Measurements from ENCODE around the gene MRPS18B.

The MRPS18B gene

GRCh38 chr6:30646450-30647241, 29.0 kb downstream of the MRPS18B start, which contains the start of gene C6orf136:
Gene C6orf136 (plus strand): TSS chr6:30647133. CDS start chr6:30647232, 99 bp downstream.
- TF ChIP-seq, protein P1, sequence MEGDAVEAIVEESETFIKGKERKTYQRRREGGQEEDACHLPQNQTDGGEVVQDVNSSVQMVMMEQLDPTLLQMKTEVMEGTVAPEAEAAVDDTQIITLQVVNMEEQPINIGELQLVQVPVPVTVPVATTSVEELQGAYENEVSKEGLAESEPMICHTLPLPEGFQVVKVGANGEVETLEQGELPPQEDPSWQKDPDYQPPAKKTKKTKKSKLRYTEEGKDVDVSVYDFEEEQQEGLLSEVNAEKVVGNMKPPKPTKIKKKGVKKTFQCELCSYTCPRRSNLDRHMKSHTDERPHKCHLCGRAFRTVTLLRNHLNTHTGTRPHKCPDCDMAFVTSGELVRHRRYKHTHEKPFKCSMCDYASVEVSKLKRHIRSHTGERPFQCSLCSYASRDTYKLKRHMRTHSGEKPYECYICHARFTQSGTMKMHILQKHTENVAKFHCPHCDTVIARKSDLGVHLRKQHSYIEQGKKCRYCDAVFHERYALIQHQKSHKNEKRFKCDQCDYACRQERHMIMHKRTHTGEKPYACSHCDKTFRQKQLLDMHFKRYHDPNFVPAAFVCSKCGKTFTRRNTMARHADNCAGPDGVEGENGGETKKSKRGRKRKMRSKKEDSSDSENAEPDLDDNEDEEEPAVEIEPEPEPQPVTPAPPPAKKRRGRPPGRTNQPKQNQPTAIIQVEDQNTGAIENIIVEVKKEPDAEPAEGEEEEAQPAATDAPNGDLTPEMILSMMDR (IDR thresholded peaks at IDR 0.05; ENCODE audit: low read depth, low read length): no peak
- in situ Hi-C loops (cut with HindIII; ENCODE audit: low sequenced_read_pairs): no loop called here
- peak within 1 kb of the TSS; percentile 82 for H3K4me3 ChIP-seq (ENCODE audit: low read depth, low read length)
- DNase-seq (ENCODE audit: low read depth, low spot score): peak; percentile 92

DNA sequence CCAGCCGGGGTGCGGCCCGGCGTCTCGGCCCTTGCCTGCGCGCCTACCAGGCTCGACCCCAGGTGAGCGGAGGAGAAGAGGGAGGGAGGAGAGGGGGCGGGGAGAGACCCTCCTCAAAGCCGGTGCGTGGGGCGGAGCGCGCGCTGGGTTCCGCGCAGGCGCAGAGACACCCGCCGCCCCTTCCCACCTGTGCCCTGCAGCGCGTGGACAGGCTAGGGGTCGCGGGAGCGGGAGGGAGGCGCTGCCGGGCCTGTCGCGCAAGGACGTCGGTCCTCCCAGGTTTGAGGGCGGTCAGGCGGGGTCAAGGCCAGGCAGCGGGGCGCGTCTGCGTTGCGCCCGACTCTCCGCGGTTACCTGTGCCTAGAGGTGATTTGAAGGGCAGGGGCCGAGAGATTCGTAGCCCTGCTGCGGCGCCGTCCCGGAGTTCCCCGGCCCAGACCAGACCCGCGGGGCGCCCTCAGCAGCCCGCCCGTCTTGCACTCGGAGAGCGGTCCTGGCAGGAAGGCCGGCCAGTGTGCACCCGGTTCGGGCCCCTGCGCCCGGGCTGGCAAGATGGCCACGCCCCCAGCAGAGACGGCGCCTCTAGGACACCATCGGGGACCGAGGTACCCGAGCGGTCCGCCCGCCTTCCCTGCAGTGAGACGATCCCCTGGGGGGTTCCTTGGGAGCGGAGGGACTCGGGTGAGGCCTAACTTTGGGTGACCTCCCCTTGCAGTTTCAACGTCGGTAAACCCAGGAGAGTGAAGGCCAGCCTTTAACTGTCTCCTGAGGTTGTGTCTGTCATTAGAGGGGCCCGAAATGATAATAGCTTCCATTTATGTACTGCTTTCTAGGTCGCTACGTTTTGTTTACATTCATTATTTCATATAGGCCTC, 29.8 kb downstream of the MRPS18B start:
- peak; percentile 46 for DNase-seq (ENCODE audit: low read depth, low spot score)
- peak overlapping the region; percentile 82 for H3K4me3 ChIP-seq (ENCODE audit: low read depth, low read length)
- TF ChIP-seq, protein P1 (IDR thresholded peaks at IDR 0.05; ENCODE audit: low read depth, low read length): no peak
- in situ Hi-C loops (cut with HindIII; ENCODE audit: low sequenced_read_pairs): no loop called here

- in situ Hi-C loops (cut with HindIII; ENCODE audit: low sequenced_read_pairs): no loop called here
- H3K4me3 ChIP-seq (ENCODE audit: low read depth, low read length): no peak overlapping the region
- no peak for DNase-seq (ENCODE audit: low read depth, low spot score)
- TF ChIP-seq, protein P1 (IDR thresholded peaks at IDR 0.05; ENCODE audit: low read depth, low read length): no peak
These were observed 33.5 kb downstream of the MRPS18B start for GRCh38 chr6:30651143-30651542.

DNA sequence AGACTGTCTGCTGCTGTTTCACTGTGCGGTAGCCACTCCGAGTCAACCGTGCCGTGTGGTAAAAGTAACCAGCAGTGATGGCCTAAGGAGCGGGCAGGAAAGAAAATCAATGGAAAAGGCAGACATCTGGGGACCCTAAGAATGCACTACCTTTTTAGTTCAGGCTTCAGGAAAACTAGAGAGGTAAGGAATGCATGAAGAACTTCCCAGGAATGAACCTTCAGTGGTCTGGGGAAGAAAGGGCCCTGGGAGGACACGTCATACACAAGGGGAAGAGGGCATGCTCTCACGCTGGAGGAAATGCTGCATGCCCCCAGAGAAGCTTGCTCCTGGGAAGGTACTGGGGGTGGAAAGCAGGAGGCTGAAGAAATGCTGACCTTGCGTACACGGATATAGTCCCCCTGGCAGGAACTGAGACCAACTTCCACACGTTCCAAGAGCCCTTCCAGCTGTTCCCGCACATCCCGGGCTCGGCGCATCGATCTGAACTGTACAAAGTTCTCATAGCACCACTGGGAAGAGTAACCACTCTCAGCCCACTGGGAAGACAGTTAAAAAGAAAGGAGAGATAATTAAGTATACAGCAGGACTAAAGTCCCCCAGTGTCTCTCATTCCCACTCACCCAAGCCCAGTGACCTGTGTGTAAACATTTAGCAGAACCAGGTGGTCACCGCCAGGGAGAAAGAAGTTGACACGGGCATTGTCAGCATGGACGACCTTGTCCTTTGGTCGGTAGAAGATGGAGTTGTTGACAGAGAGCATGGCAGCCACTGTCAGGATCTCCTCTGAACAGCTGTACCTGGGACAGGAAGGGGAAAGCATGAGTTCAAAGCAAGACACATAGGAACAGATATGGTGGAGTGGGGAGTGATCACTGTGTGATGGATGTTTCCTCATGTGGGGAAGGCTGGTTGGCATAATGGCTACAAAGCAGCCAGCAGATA, 37.4 kb downstream of the MRPS18B start:
- TF ChIP-seq, protein P1 (IDR thresholded peaks at IDR 0.05; ENCODE audit: low read depth, low read length): no peak
- in situ Hi-C loops (cut with HindIII; ENCODE audit: low sequenced_read_pairs): no loop called here
- no peak overlapping the region for H3K4me3 ChIP-seq (ENCODE audit: low read depth, low read length)
- DNase-seq (ENCODE audit: low read depth, low spot score): no peak

GRCh38 chr6:30655743-30656094, 38.1 kb downstream of the MRPS18B start:
- TF ChIP-seq, protein P1 (IDR thresholded peaks at IDR 0.05; ENCODE audit: low read depth, low read length): no peak

DNA sequence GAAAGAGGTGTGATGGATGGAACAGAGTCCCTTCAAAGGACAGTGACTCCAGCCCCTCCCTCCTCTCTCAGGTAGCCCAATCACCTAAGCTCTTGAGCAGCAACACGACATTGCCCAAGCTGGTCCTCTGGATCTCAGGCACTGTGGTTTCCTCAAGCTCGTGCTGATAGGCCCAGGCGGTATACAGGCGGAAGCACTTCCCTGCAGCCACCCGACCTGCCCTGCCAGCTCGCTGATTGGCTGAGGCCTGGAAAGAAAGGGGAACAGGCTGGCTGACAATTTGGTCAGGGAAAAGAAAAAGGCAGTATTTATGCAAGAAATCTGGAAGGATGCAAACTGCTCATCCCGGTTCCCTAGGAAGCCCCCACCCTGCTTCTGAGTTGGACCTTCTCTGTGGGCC, 38.9 kb downstream of the MRPS18B start:
- in situ Hi-C loops (cut with HindIII; ENCODE audit: low sequenced_read_pairs): no loop called here

More at GRCh38 chr6:30655743-30656094, 38.1 kb downstream of the MRPS18B start:
- in situ Hi-C loops (cut with HindIII; ENCODE audit: low sequenced_read_pairs): no loop called here
- no peak for DNase-seq (ENCODE audit: low read depth, low spot score)
- H3K4me3 ChIP-seq (ENCODE audit: low read depth, low read length): no peak overlapping the region

More for the DNA sequence above, 38.9 kb downstream of the MRPS18B start:
- H3K4me3 ChIP-seq (ENCODE audit: low read depth, low read length): no peak overlapping the region
- TF ChIP-seq, protein P1 (IDR thresholded peaks at IDR 0.05; ENCODE audit: low read depth, low read length): no peak
- DNase-seq (ENCODE audit: low read depth, low spot score): no peak

Data from astrocyte of the spinal cord (primary cell).